GM23338 (cell line): Measurements from ENCODE around the gene PBX3. TPM values are rescaled to one million over a fixed set of nuclear protein-coding genes. Genes with fewer than 3 reads are reported as not detected.
A peak's percentile ranks its signal among the peaks of the same experiment; 100 is the strongest.

ENCODE experiments used
- ATAC-seq: fragments of 200-7000 bp; cut with Tn5 transposase; 3 replicates; pipeline ENCODE4 v1.9.1; 2020
- DNase-seq: peaks from one replicate; pipeline ENCODE4 v3.0.0-alpha.2; 2015; ENCODE audit warnings: low spot score
- H2AFZ ChIP-seq: fragments of 200-600 bp; sonication (generic); 2 replicates; pipeline ENCODE4 v1.8.0; 2016; ENCODE audit warnings: antibody characterized with exemption, mild to moderate bottlenecking, moderate library complexity
- H3F3A ChIP-seq: fragments of 200-600 bp; sonication (generic); replicated peaks from 2 replicates; pipeline ENCODE4 v1.8.0; 2017; ENCODE audit warnings: antibody characterized with exemption, mixed run types, low read depth
- H3K27ac ChIP-seq: fragments of 200-600 bp; sonication (generic); 2 replicates; pipeline ENCODE4 v1.6.1; 2016; ENCODE audit warnings: low read depth
- H3K27me3 ChIP-seq: fragments of 200-600 bp; sonication (generic); 2 replicates; pipeline ENCODE4 v1.8.0; 2016; ENCODE audit warnings: mild to moderate bottlenecking, mixed run types, moderate library complexity; ENCODE audit not compliant: insufficient read depth
- H3K36me3 ChIP-seq: fragments of 200-600 bp; sonication (generic); 2 replicates; pipeline ENCODE4 v1.8.0; 2016; ENCODE audit warnings: mild to moderate bottlenecking; ENCODE audit not compliant: insufficient read depth
- H3K4me1 ChIP-seq: fragments of 200-600 bp; sonication (generic); 2 replicates; pipeline ENCODE4 v1.8.0; 2016; ENCODE audit warnings: mild to moderate bottlenecking, moderate library complexity; ENCODE audit not compliant: insufficient read depth
- H3K4me2 ChIP-seq: fragments of 200-600 bp; sonication (generic); 2 replicates; pipeline ENCODE4 v1.7.1; 2017; ENCODE audit warnings: mixed run types
- H3K4me3 ChIP-seq: fragments of 200-600 bp; sonication (generic); 2 replicates; pipeline ENCODE4 v1.6.1; 2016; ENCODE audit warnings: mixed run types
- H3K79me2 ChIP-seq: fragments of 200-600 bp; sonication (generic); replicated peaks from 2 replicates; pipeline ENCODE4 v1.8.0; 2017; ENCODE audit warnings: mild to moderate bottlenecking; ENCODE audit not compliant: insufficient read depth
- H3K9me2 ChIP-seq: fragments of 200-600 bp; sonication (generic); 2 replicates; pipeline ENCODE4 v1.8.0; 2017; ENCODE audit not compliant: insufficient read depth
- H4K20me1 ChIP-seq: fragments of 200-600 bp; sonication (generic); replicated peaks from 2 replicates; pipeline ENCODE4 v1.8.0; 2017; ENCODE audit warnings: mild to moderate bottlenecking; ENCODE audit not compliant: insufficient read depth
- H3K27ac Mint-ChIP-seq: 2 replicates; pipeline ENCODE4 v1.8.0; 2020; ENCODE audit warnings: inconsistent platforms, mild to moderate bottlenecking, moderate library complexity, mixed read lengths
- H3K27me3 Mint-ChIP-seq: 3 replicates; pipeline ENCODE4 v1.8.0; 2022; ENCODE audit warnings: low read depth, mild to moderate bottlenecking, moderate library complexity, mixed read lengths, inconsistent platforms; ENCODE audit not compliant: insufficient read depth, poor library complexity
- H3K36me3 Mint-ChIP-seq: 3 replicates; pipeline ENCODE4 v1.8.0; 2021; ENCODE audit warnings: low read depth, mild to moderate bottlenecking, inconsistent platforms, moderate library complexity, mixed read lengths
- H3K4me1 Mint-ChIP-seq: 3 replicates; pipeline ENCODE4 v1.8.0; 2020; ENCODE audit warnings: mild to moderate bottlenecking, inconsistent platforms, mixed read lengths
- H3K4me3 Mint-ChIP-seq: 3 replicates; pipeline ENCODE4 v1.8.0; 2021; ENCODE audit warnings: moderate library complexity, mild to moderate bottlenecking, inconsistent platforms, mixed read lengths
- H3K9me3 Mint-ChIP-seq: 3 replicates; pipeline ENCODE4 v1.8.0; 2020; ENCODE audit warnings: moderate library complexity, mild to moderate bottlenecking, inconsistent platforms, mixed read lengths
- CREB1 ChIP-seq: fragments of 250-450 bp; sonication (Bioruptor Pico); IDR thresholded peaks from 2 replicates; pipeline ENCODE4 v1.5.0; 2020; ENCODE audit warnings: low read depth, mild to moderate bottlenecking, moderate library complexity
- EZH2 ChIP-seq: fragments of 200-600 bp; sonication (generic); IDR thresholded peaks from one replicate; pipeline ENCODE4 v1.8.0; 2017; ENCODE audit warnings: antibody characterized with exemption, mild to moderate bottlenecking, low read depth; ENCODE audit not compliant: unreplicated experiment
- EZH2phosphoT487 ChIP-seq: fragments of 200-600 bp; sonication (generic); IDR thresholded peaks from one replicate; pipeline ENCODE4 v1.8.1; 2018; ENCODE audit warnings: antibody characterized with exemption; ENCODE audit not compliant: unreplicated experiment
- JUNB ChIP-seq: IDR thresholded peaks from one replicate; pipeline ENCODE4 v1.6.1; 2016; ENCODE audit warnings: antibody characterized with exemption; ENCODE audit not compliant: unreplicated experiment
- NANOG ChIP-seq: IDR thresholded peaks from 2 replicates; pipeline ENCODE4 v1.6.1; 2016; ENCODE audit warnings: antibody characterized with exemption, borderline replicate concordance
- POLR2AphosphoS5 ChIP-seq: IDR thresholded peaks from 2 replicates; pipeline ENCODE4 v1.6.1; 2016; ENCODE audit warnings: antibody characterized with exemption, low read depth
- STAT1 ChIP-seq: IDR thresholded peaks from one replicate; pipeline ENCODE4 v1.6.1; 2016; ENCODE audit warnings: antibody characterized with exemption; ENCODE audit not compliant: unreplicated experiment
- ZNF114 ChIP-seq: fragments of 250-450 bp; sonication (Bioruptor Pico); IDR thresholded peaks from 2 replicates; pipeline ENCODE4 v1.5.0; 2020; ENCODE audit warnings: mild to moderate bottlenecking, moderate library complexity
- ZNF331 ChIP-seq: fragments of 250-450 bp; sonication (Bioruptor Pico); IDR thresholded peaks from 2 replicates; pipeline ENCODE4 v1.5.0; 2020; ENCODE audit warnings: low read depth, mild to moderate bottlenecking, moderate library complexity
- polyA plus RNA-seq: library from polyadenylated mRNA; unstranded; fragments of >200 nt; fragmentation: Nextera tagmentation; extraction: Ambion mirVana; gene quantifications from 2 replicates; pipeline ENCODE4 v1.2.1, GENCODE V29; 2016
- total RNA-seq: library from RNA; depleted of rRNA; stranded (reverse); fragments of >200 nt; shearing (Covaris generic); gene quantifications from 2 replicates; pipeline ENCODE4 v1.2.3, GENCODE V29; 2014
- TF ChIP-seq, protein P1 (sequence below), 2 experiments: fragments of 200-600 bp in 1 of 2; sonication (generic) in 1 of 2; conservative IDR thresholded peaks; 2 replicates each; pipeline versions ENCODE4 v1.5.1 to v1.6.1; 2016 to 2017; ENCODE audit warnings: antibody characterized with exemption in 2 of 2, low read depth in 2 of 2, mild to moderate bottlenecking in 2 of 2, moderate library complexity in 1 of 2
- TF ChIP-seq, protein P2 (sequence below): IDR thresholded peaks from 2 replicates; pipeline ENCODE4 v1.6.1; 2016; ENCODE audit warnings: antibody characterized with exemption
- TF ChIP-seq, protein P3 (sequence below): fragments of 250-450 bp; sonication (Bioruptor Pico); IDR thresholded peaks from 2 replicates; pipeline ENCODE4 v1.5.0; 2020; ENCODE audit warnings: mild to moderate bottlenecking, moderate library complexity
- TF ChIP-seq, protein P4 (sequence below): IDR thresholded peaks from one replicate; pipeline ENCODE4 v1.6.1; 2018; ENCODE audit warnings: antibody characterized with exemption; ENCODE audit not compliant: unreplicated experiment

The PBX3 gene
- total and polyA plus RNA-seq, 2 experiments from 2014 or later, result 28.9 to 50.5 TPM

GRCh38 chr9:125889476-125890419 lies 142.6 kb downstream of the PBX3 start:
- Histone ChIP-seq H3K4me2 (peak overlapping the region; percentile 83), H3K79me2 (peaks cover 80% of the 10 kb centered on the region), H2AFZ (no peak overlapping the region), H3K9me2 (no peaks in the 10 kb centered on the region), H3K4me3 (peak overlapping the region; percentile 58), H3K36me3 (no peaks in the 10 kb centered on the region), H3F3A (no peaks in the 10 kb centered on the region), H3K27me3 (peaks cover 17% of the 10 kb centered on the region; the same call in 1 of the 2 replicates), H3K27ac (no peak overlapping the region), H4K20me1 (peaks cover 5% of the 10 kb centered on the region; the same call in 1 of the 2 replicates), H3K4me1 (peaks cover 79% of the 10 kb centered on the region)
- H3K27ac Mint-ChIP-seq, result peak overlapping the region; percentile 75; the same call in 1 of the 2 replicates
- TF ChIP-seq, protein P1, sequence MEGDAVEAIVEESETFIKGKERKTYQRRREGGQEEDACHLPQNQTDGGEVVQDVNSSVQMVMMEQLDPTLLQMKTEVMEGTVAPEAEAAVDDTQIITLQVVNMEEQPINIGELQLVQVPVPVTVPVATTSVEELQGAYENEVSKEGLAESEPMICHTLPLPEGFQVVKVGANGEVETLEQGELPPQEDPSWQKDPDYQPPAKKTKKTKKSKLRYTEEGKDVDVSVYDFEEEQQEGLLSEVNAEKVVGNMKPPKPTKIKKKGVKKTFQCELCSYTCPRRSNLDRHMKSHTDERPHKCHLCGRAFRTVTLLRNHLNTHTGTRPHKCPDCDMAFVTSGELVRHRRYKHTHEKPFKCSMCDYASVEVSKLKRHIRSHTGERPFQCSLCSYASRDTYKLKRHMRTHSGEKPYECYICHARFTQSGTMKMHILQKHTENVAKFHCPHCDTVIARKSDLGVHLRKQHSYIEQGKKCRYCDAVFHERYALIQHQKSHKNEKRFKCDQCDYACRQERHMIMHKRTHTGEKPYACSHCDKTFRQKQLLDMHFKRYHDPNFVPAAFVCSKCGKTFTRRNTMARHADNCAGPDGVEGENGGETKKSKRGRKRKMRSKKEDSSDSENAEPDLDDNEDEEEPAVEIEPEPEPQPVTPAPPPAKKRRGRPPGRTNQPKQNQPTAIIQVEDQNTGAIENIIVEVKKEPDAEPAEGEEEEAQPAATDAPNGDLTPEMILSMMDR (conservative IDR thresholded peaks at IDR 0.05; ENCODE audit: low read depth in 2 of 2), result no peak
- TF ChIP-seq CREB1 (CRISPR knock-in tag), result no peak
- TF ChIP-seq, protein P2, sequence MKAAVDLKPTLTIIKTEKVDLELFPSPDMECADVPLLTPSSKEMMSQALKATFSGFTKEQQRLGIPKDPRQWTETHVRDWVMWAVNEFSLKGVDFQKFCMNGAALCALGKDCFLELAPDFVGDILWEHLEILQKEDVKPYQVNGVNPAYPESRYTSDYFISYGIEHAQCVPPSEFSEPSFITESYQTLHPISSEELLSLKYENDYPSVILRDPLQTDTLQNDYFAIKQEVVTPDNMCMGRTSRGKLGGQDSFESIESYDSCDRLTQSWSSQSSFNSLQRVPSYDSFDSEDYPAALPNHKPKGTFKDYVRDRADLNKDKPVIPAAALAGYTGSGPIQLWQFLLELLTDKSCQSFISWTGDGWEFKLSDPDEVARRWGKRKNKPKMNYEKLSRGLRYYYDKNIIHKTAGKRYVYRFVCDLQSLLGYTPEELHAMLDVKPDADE, result no peak
- TF ChIP-seq, protein P3, sequence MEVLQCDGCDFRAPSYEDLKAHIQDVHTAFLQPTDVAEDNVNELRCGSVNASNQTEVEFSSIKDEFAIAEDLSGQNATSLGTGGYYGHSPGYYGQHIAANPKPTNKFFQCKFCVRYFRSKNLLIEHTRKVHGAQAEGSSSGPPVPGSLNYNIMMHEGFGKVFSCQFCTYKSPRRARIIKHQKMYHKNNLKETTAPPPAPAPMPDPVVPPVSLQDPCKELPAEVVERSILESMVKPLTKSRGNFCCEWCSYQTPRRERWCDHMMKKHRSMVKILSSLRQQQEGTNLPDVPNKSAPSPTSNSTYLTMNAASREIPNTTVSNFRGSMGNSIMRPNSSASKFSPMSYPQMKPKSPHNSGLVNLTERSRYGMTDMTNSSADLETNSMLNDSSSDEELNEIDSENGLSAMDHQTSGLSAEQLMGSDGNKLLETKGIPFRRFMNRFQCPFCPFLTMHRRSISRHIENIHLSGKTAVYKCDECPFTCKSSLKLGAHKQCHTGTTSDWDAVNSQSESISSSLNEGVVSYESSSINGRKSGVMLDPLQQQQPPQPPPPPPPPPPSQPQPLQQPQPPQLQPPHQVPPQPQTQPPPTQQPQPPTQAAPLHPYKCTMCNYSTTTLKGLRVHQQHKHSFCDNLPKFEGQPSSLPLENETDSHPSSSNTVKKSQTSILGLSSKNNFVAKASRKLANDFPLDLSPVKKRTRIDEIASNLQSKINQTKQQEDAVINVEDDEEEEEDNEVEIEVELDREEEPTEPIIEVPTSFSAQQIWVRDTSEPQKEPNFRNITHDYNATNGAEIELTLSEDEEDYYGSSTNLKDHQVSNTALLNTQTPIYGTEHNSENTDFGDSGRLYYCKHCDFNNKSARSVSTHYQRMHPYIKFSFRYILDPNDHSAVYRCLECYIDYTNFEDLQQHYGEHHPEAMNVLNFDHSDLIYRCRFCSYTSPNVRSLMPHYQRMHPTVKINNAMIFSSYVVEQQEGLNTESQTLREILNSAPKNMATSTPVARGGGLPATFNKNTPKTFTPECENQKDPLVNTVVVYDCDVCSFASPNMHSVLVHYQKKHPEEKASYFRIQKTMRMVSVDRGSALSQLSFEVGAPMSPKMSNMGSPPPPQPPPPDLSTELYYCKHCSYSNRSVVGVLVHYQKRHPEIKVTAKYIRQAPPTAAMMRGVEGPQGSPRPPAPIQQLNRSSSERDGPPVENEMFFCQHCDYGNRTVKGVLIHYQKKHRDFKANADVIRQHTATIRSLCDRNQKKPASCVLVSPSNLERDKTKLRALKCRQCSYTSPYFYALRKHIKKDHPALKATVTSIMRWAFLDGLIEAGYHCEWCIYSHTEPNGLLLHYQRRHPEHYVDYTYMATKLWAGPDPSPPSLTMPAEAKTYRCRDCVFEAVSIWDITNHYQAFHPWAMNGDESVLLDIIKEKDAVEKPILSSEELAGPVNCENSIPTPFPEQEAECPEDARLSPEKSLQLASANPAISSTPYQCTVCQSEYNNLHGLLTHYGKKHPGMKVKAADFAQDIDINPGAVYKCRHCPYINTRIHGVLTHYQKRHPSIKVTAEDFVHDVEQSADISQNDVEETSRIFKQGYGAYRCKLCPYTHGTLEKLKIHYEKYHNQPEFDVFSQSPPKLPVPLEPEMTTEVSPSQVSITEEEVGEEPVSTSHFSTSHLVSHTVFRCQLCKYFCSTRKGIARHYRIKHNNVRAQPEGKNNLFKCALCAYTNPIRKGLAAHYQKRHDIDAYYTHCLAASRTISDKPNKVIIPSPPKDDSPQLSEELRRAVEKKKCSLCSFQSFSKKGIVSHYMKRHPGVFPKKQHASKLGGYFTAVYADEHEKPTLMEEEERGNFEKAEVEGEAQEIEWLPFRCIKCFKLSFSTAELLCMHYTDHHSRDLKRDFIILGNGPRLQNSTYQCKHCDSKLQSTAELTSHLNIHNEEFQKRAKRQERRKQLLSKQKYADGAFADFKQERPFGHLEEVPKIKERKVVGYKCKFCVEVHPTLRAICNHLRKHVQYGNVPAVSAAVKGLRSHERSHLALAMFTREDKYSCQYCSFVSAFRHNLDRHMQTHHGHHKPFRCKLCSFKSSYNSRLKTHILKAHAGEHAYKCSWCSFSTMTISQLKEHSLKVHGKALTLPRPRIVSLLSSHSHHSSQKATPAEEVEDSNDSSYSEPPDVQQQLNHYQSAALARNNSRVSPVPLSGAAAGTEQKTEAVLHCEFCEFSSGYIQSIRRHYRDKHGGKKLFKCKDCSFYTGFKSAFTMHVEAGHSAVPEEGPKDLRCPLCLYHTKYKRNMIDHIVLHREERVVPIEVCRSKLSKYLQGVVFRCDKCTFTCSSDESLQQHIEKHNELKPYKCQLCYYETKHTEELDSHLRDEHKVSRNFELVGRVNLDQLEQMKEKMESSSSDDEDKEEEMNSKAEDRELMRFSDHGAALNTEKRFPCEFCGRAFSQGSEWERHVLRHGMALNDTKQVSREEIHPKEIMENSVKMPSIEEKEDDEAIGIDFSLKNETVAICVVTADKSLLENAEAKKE (CRISPR knock-in tag), result no peak
- TF ChIP-seq, protein P4, sequence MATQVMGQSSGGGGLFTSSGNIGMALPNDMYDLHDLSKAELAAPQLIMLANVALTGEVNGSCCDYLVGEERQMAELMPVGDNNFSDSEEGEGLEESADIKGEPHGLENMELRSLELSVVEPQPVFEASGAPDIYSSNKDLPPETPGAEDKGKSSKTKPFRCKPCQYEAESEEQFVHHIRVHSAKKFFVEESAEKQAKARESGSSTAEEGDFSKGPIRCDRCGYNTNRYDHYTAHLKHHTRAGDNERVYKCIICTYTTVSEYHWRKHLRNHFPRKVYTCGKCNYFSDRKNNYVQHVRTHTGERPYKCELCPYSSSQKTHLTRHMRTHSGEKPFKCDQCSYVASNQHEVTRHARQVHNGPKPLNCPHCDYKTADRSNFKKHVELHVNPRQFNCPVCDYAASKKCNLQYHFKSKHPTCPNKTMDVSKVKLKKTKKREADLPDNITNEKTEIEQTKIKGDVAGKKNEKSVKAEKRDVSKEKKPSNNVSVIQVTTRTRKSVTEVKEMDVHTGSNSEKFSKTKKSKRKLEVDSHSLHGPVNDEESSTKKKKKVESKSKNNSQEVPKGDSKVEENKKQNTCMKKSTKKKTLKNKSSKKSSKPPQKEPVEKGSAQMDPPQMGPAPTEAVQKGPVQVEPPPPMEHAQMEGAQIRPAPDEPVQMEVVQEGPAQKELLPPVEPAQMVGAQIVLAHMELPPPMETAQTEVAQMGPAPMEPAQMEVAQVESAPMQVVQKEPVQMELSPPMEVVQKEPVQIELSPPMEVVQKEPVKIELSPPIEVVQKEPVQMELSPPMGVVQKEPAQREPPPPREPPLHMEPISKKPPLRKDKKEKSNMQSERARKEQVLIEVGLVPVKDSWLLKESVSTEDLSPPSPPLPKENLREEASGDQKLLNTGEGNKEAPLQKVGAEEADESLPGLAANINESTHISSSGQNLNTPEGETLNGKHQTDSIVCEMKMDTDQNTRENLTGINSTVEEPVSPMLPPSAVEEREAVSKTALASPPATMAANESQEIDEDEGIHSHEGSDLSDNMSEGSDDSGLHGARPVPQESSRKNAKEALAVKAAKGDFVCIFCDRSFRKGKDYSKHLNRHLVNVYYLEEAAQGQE, result no peak
- no peak for TF ChIP-seq ZNF331 (CRISPR knock-in tag)
- TF ChIP-seq STAT1, result no peak
- TF ChIP-seq NANOG, result no peak
- TF ChIP-seq POLR2AphosphoS5, result no peak
- TF ChIP-seq EZH2, result no peak
- no peak for TF ChIP-seq ZNF114 (CRISPR knock-in tag)
- TF ChIP-seq EZH2phosphoT487, result no peak
- no peak for TF ChIP-seq JUNB
- H3K27me3 Mint-ChIP-seq, result peaks cover 9% of the 10 kb centered on the region
- H3K9me3 Mint-ChIP-seq, result no peaks in the 10 kb centered on the region
- peaks cover 82% of the 10 kb centered on the region for H3K4me1 Mint-ChIP-seq
- H3K36me3 Mint-ChIP-seq, result no peaks in the 10 kb centered on the region
- peak overlapping the region; percentile 83 for H3K4me3 Mint-ChIP-seq
- ATAC-seq (peak; percentile 74), DNase-seq (peak; percentile 77)
